PFSK-1 (cell line): ENCODE results near the gene SND1.

Experiments
- SIN3A ChIP-seq: IDR thresholded peaks from 2 replicates; pipeline ENCODE4 v1.6.1; 2012; ENCODE audit warnings: mild to moderate bottlenecking, low read length, moderate library complexity, borderline replicate concordance; ENCODE audit not compliant: insufficient read depth
- TF ChIP-seq, protein P1 (sequence below), 2 experiments: IDR thresholded peaks; 2 replicates each; pipeline versions ENCODE4 v1.6.1 to v1.8.0; 2011 to 2012; ENCODE audit warnings: low read depth in 2 of 2, low read length in 2 of 2, control low read depth in 1 of 2, inconsistent platforms in 1 of 2, mild to moderate bottlenecking in 1 of 2, moderate library complexity in 1 of 2; ENCODE audit not compliant: insufficient read depth in 1 of 2

- TF ChIP-seq, protein P1, sequence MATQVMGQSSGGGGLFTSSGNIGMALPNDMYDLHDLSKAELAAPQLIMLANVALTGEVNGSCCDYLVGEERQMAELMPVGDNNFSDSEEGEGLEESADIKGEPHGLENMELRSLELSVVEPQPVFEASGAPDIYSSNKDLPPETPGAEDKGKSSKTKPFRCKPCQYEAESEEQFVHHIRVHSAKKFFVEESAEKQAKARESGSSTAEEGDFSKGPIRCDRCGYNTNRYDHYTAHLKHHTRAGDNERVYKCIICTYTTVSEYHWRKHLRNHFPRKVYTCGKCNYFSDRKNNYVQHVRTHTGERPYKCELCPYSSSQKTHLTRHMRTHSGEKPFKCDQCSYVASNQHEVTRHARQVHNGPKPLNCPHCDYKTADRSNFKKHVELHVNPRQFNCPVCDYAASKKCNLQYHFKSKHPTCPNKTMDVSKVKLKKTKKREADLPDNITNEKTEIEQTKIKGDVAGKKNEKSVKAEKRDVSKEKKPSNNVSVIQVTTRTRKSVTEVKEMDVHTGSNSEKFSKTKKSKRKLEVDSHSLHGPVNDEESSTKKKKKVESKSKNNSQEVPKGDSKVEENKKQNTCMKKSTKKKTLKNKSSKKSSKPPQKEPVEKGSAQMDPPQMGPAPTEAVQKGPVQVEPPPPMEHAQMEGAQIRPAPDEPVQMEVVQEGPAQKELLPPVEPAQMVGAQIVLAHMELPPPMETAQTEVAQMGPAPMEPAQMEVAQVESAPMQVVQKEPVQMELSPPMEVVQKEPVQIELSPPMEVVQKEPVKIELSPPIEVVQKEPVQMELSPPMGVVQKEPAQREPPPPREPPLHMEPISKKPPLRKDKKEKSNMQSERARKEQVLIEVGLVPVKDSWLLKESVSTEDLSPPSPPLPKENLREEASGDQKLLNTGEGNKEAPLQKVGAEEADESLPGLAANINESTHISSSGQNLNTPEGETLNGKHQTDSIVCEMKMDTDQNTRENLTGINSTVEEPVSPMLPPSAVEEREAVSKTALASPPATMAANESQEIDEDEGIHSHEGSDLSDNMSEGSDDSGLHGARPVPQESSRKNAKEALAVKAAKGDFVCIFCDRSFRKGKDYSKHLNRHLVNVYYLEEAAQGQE (IDR thresholded peaks at IDR 0.05; ENCODE audit: insufficient read depth in 1 of 2, low read depth in 2 of 2, low read length in 2 of 2): no peak
- TF ChIP-seq SIN3A: no peak
Observed at GRCh38 chr7:127913686-127914085, 261.7 kb downstream of the SND1 start.
